ENCODE results near the gene KIZ. TPM values are rescaled to one million over a fixed set of nuclear protein-coding genes. Genes with fewer than 3 reads are reported as not detected.
A peak's percentile ranks its signal among the peaks of the same experiment; 100 is the strongest.

Gene KIZ
- polyA plus RNA-seq (ENCODE audit: insufficient read length in 4 of 4): 10 to 100 TPM; 24.1 to 38.5 (median 34.8) TPM

GRCh38 chr20:21125849-21126580 is at the start of gene KIZ:
TSS of gene KIZ (plus strand) at chr20:21126082. CDS start at chr20:21126116, 34 bp downstream.
- DNase-seq (ENCODE audit: low read depth in 4 of 4, low spot score in 3 of 4): peak; percentile 85 to 90 (median 88)

GRCh38 chr20:21077809-21078345 is 48.0 kb upstream of the KIZ start:
- no peak for DNase-seq (ENCODE audit: low read depth in 4 of 4, low spot score in 3 of 4)

GRCh38 chr20:21082584-21082983 is 43.3 kb upstream of the KIZ start:
- no peak for DNase-seq (ENCODE audit: low read depth in 4 of 4, low spot score in 3 of 4)

- DNase-seq (ENCODE audit: low read depth in 4 of 4, low spot score in 3 of 4): no peak
Measured at GRCh38 chr20:21083825-21084325, 42.0 kb upstream of the KIZ start.

GRCh38 chr20:21087862-21088540 is 37.9 kb upstream of the KIZ start:
- DNase-seq (ENCODE audit: low read depth in 4 of 4, low spot score in 3 of 4): no peak

GRCh38 chr20:21089391-21089790 is 36.5 kb upstream of the KIZ start:
- no peak for DNase-seq (ENCODE audit: low read depth in 4 of 4, low spot score in 3 of 4)

- no peak for DNase-seq (ENCODE audit: low read depth in 4 of 4, low spot score in 3 of 4)
Measured at GRCh38 chr20:21090111-21090618, 35.7 kb upstream of the KIZ start.

- DNase-seq (ENCODE audit: low read depth in 4 of 4, low spot score in 3 of 4): no peak
Measured at GRCh38 chr20:21090721-21091120, 35.2 kb upstream of the KIZ start.

- no peak for DNase-seq (ENCODE audit: low read depth in 4 of 4, low spot score in 3 of 4)
Measured at GRCh38 chr20:21092806-21093205, 33.1 kb upstream of the KIZ start.

GRCh38 chr20:21096321-21097043 is 29.4 kb upstream of the KIZ start:
- DNase-seq (ENCODE audit: low read depth in 4 of 4, low spot score in 3 of 4): no peak

- no peak for DNase-seq (ENCODE audit: low read depth in 4 of 4, low spot score in 3 of 4)
Measured at GRCh38 chr20:21099751-21100577, 25.9 kb upstream of the KIZ start.

- no peak for DNase-seq (ENCODE audit: low read depth in 4 of 4, low spot score in 3 of 4)
Measured at GRCh38 chr20:21100578-21101452, 25.1 kb upstream of the KIZ start.

GRCh38 chr20:21101453-21101931 is 24.4 kb upstream of the KIZ start:
- DNase-seq (ENCODE audit: low read depth in 4 of 4, low spot score in 3 of 4): no peak

GRCh38 chr20:21101932-21102575 is 23.8 kb upstream of the KIZ start:
- no peak for DNase-seq (ENCODE audit: low read depth in 4 of 4, low spot score in 3 of 4)

- DNase-seq (ENCODE audit: low read depth in 4 of 4, low spot score in 3 of 4): no peak
Measured at GRCh38 chr20:21102603-21103311, 23.1 kb upstream of the KIZ start.

GRCh38 chr20:21103582-21104465 is 22.1 kb upstream of the KIZ start:
- no peak for DNase-seq (ENCODE audit: low read depth in 4 of 4, low spot score in 3 of 4)

GRCh38 chr20:21104466-21104761 is 21.5 kb upstream of the KIZ start:
- no peak for DNase-seq (ENCODE audit: low read depth in 4 of 4, low spot score in 3 of 4)

Data from left renal pelvis (tissue), 4 donors.